CD14-positive monocyte (primary cell): ENCODE data around the gene FBF1. TPM values are rescaled to one million over a fixed set of nuclear protein-coding genes. Genes with fewer than 3 reads are reported as not detected.
A peak's percentile ranks its signal among the peaks of the same experiment; 100 is the strongest.
"Not testable (repeated sequence)": the region's sequence is repeated elsewhere in the genome, so short reads cannot be mapped to it uniquely, and the experiment has no call there.

Source experiments
- DNase-seq, 3 donors: peaks; one replicate each; pipeline ENCODE4 v3.0.0-alpha.2; 2011 to 2022
- H2AFZ ChIP-seq: 2 replicates; pipeline ENCODE4 v1.6.0; 2012; ENCODE audit warnings: mild to moderate bottlenecking, low read depth, low read length, inconsistent platforms; ENCODE audit not compliant: insufficient read depth, poor library complexity, severe bottlenecking
- H3K27ac ChIP-seq, 2 donors: 1 replicate in 1 of 2; 2 replicates in 1 of 2; pipeline ENCODE4 v1.5.1; 2012 to 2013; ENCODE audit warnings: low read length in 2 of 2, control low read depth in 1 of 2, inconsistent platforms in 1 of 2, low read depth in 1 of 2, mild to moderate bottlenecking in 1 of 2
- H3K27me3 ChIP-seq, 2 donors: one replicate each; pipeline versions ENCODE4 v1.6.0 to v1.6.1; 2011 to 2013; ENCODE audit warnings: low read length in 2 of 2; ENCODE audit not compliant: control insufficient read depth in 2 of 2, insufficient read depth in 2 of 2
- H3K36me3 ChIP-seq, 2 donors: replicated peaks in 1 of 2; 1 replicate in 1 of 2; 2 replicates in 1 of 2; pipeline versions ENCODE4 v1.5.1 to v1.6.1; 2012 to 2013; ENCODE audit warnings: low read length in 2 of 2, control low read depth in 1 of 2, inconsistent platforms in 1 of 2, mild to moderate bottlenecking in 1 of 2; ENCODE audit not compliant: insufficient read depth in 2 of 2, control insufficient read depth in 1 of 2
- H3K4me1 ChIP-seq, 2 donors: 1 replicate in 1 of 2; 2 replicates in 1 of 2; pipeline versions ENCODE4 v1.5.1 to v1.6.1; 2012 to 2013; ENCODE audit warnings: low read length in 2 of 2, control low read depth in 1 of 2, inconsistent platforms in 1 of 2, mild to moderate bottlenecking in 1 of 2, moderate library complexity in 1 of 2; ENCODE audit not compliant: insufficient read depth in 2 of 2, control insufficient read depth in 1 of 2
- H3K4me2 ChIP-seq: replicated peaks from 2 replicates; pipeline ENCODE3; 2012; ENCODE audit warnings: low read length, moderate library complexity, mild to moderate bottlenecking; ENCODE audit not compliant: poor library complexity, severe bottlenecking; ENCODE audit errors: extremely low read depth
- H3K4me3 ChIP-seq, 3 experiments: fragments of 200-600 bp in 1 of 3; sonication (generic) in 1 of 3; replicated peaks in 1 of 3; 1 replicate in 2 of 3; 2 replicates in 1 of 3; pipeline ENCODE4 v1.5.1; 2011 to 2013; ENCODE audit warnings: low read length in 3 of 3, mild to moderate bottlenecking in 3 of 3, control low read depth in 2 of 3, low read depth in 2 of 3, inconsistent platforms in 1 of 3, moderate library complexity in 1 of 3
- H3K79me2 ChIP-seq: 2 replicates; pipeline ENCODE4 v1.6.0; 2012; ENCODE audit warnings: mild to moderate bottlenecking, control low read depth, inconsistent platforms, low read length, moderate library complexity; ENCODE audit not compliant: insufficient read depth
- H3K9ac ChIP-seq: 2 replicates; pipeline ENCODE4 v1.6.0; 2017; ENCODE audit warnings: low read length, mild to moderate bottlenecking; ENCODE audit not compliant: insufficient read depth, poor library complexity, severe bottlenecking
- H3K9me3 ChIP-seq, 2 donors: replicated peaks in 1 of 2; 1 replicate in 1 of 2; 2 replicates in 1 of 2; pipeline versions ENCODE4 v1.5.1 to v1.6.1; 2012 to 2013; ENCODE audit warnings: low read length in 2 of 2, control low read depth in 1 of 2; ENCODE audit not compliant: control insufficient read depth in 1 of 2, insufficient read depth in 1 of 2
- H4K20me1 ChIP-seq: 2 replicates; pipeline ENCODE4 v1.6.0; 2012; ENCODE audit warnings: mild to moderate bottlenecking, low read length, control low read depth, moderate library complexity; ENCODE audit not compliant: insufficient read depth
- H3K27ac Mint-ChIP-seq, 7 donors: one replicate each; pipeline ENCODE4 v1.8.0; 2020; ENCODE audit warnings: mild to moderate bottlenecking in 7 of 7, mixed read lengths in 7 of 7, moderate library complexity in 6 of 7, inconsistent platforms in 2 of 7
- H3K27me3 Mint-ChIP-seq, 3 donors: one replicate each; pipeline ENCODE4 v1.8.0; 2021 to 2022; ENCODE audit warnings: low read depth in 3 of 3, mild to moderate bottlenecking in 3 of 3, mixed read lengths in 3 of 3, moderate library complexity in 3 of 3, inconsistent platforms in 1 of 3
- H3K36me3 Mint-ChIP-seq, 2 donors: one replicate each; pipeline ENCODE4 v1.8.0; 2020; ENCODE audit warnings: mixed read lengths in 2 of 2, inconsistent platforms in 1 of 2, mild to moderate bottlenecking in 1 of 2
- H3K4me1 Mint-ChIP-seq: one replicate; pipeline ENCODE4 v1.8.0; 2020; ENCODE audit warnings: mild to moderate bottlenecking, mixed read lengths
- H3K4me3 Mint-ChIP-seq, 2 donors: one replicate each; pipeline ENCODE4 v1.8.0; 2020; ENCODE audit warnings: mild to moderate bottlenecking in 2 of 2, mixed read lengths in 2 of 2, moderate library complexity in 1 of 2
- H3K9me3 Mint-ChIP-seq, 7 donors: one replicate each; pipeline ENCODE4 v1.8.0; 2020 to 2022; ENCODE audit warnings: mixed read lengths in 7 of 7, mild to moderate bottlenecking in 6 of 7, moderate library complexity in 6 of 7, inconsistent platforms in 2 of 7
- WGBS: methylation state at CpG from one replicate; pipeline ENCODE4 v1.1.5; 2013; ENCODE audit warnings: missing lambda C conversion rate; ENCODE audit not compliant: insufficient coverage; 5-methylcytosine and 5-hydroxymethylcytosine counted together
- intact Hi-C, 2 donors: fragments of 100-400 bp; cut with micrococcal nuclease; formaldehyde crosslinking; loops; one replicate each; pipeline versions ENCODE4 v1.15.0 to v1.15.1; 2023
- polyA plus RNA-seq, 3 donors: library from polyadenylated mRNA; depleted of rRNA in 1 of 3; unstranded in 2 of 3; stranded (reverse) in 1 of 3; fragments of 300-500 nt in 2 of 3; fragments of >200 nt in 1 of 3; fragmentation: Illumina TruSeq in 2 of 3; gene quantifications; 1 replicate in 2 of 3; 2 replicates in 1 of 3; pipeline ENCODE4 v1.2.3, GENCODE V29; 2012 to 2021
- TF ChIP-seq, protein P1 (sequence below): fragments of 200-600 bp; IDR thresholded peaks from one replicate; pipeline ENCODE4 v1.8.0; 2022; ENCODE audit warnings: antibody characterized with exemption, mild to moderate bottlenecking

The FBF1 gene
- polyA plus RNA-seq, 3 donors = 0.32 to 4.4 (median 0.62) TPM

DNA sequence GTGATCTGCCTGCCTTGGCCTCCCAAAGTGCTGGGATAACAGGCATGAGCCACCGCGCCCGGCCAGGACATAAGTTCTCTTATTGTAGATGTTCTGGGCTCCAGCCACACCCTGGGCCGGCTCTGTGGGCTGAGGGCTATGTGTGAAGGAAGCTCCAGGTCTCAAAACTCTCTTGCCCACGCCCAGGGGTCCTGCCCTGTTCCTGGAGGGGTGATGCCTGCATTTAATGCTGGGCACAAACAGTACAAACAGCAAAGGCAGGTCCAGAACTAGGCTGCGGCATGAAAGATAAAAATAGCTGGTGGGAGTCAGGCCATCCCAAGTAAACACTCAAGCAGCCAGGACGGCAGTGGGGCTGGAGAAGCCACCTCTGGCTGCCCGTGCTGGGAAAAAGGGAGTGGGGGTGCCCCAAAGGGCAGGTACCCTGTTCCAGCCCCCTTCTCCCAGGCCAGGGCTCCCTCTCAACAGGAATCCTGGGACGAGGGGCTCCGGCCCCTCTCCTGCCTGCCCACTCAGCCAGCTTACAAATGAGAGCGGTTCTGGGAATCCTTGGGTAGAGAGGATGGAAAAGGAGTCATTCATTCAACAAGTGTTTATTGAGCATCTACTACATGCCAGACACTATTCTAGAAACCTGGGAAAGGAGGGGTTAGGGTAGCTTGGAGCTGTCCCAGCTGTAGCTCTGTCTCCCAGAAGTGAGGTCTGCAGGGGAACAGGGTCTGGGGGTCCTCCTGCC is 67.1 kb downstream of the FBF1 start:
- intact Hi-C loops = no loop called here
- Histone ChIP-seq H3K4me1 (peaks cover 24 to 34% of the 10 kb centered on the region in 2 donors), H2AFZ (no peak overlapping the region), H3K27me3 (peaks cover 9 to 27% of the 10 kb centered on the region in 2 donors), H3K36me3 (no peaks in the 10 kb centered on the region), H3K79me2 (no peaks in the 10 kb centered on the region), H3K4me2 (no peak overlapping the region), H3K9ac (no peak overlapping the region), H3K4me3 (no peak overlapping the region), H3K9me3 (no peaks in the 10 kb centered on the region), H3K27ac (no peak overlapping the region), H4K20me1 (no peaks in the 10 kb centered on the region)
- H3K36me3 Mint-ChIP-seq = peaks cover 2 to 6% of the 10 kb centered on the region in 2 donors
- peaks cover 28 to 38% (median 29%) of the 10 kb centered on the region in 3 donors for H3K27me3 Mint-ChIP-seq
- H3K4me1 Mint-ChIP-seq = peaks cover 23% of the 10 kb centered on the region
- TF ChIP-seq, protein P1, sequence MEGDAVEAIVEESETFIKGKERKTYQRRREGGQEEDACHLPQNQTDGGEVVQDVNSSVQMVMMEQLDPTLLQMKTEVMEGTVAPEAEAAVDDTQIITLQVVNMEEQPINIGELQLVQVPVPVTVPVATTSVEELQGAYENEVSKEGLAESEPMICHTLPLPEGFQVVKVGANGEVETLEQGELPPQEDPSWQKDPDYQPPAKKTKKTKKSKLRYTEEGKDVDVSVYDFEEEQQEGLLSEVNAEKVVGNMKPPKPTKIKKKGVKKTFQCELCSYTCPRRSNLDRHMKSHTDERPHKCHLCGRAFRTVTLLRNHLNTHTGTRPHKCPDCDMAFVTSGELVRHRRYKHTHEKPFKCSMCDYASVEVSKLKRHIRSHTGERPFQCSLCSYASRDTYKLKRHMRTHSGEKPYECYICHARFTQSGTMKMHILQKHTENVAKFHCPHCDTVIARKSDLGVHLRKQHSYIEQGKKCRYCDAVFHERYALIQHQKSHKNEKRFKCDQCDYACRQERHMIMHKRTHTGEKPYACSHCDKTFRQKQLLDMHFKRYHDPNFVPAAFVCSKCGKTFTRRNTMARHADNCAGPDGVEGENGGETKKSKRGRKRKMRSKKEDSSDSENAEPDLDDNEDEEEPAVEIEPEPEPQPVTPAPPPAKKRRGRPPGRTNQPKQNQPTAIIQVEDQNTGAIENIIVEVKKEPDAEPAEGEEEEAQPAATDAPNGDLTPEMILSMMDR = no peak
- WGBS = 95% methylated on average over 6 of the region's 11 CpGs
- peak overlapping the region in 1 of 2 donors; percentile 15 for H3K4me3 Mint-ChIP-seq
- H3K9me3 Mint-ChIP-seq = peaks cover 0 to 10% (median 4%) of the 10 kb centered on the region in 7 donors
- DNase-seq = no peak
- H3K27ac Mint-ChIP-seq = no peak overlapping the region

DNA sequence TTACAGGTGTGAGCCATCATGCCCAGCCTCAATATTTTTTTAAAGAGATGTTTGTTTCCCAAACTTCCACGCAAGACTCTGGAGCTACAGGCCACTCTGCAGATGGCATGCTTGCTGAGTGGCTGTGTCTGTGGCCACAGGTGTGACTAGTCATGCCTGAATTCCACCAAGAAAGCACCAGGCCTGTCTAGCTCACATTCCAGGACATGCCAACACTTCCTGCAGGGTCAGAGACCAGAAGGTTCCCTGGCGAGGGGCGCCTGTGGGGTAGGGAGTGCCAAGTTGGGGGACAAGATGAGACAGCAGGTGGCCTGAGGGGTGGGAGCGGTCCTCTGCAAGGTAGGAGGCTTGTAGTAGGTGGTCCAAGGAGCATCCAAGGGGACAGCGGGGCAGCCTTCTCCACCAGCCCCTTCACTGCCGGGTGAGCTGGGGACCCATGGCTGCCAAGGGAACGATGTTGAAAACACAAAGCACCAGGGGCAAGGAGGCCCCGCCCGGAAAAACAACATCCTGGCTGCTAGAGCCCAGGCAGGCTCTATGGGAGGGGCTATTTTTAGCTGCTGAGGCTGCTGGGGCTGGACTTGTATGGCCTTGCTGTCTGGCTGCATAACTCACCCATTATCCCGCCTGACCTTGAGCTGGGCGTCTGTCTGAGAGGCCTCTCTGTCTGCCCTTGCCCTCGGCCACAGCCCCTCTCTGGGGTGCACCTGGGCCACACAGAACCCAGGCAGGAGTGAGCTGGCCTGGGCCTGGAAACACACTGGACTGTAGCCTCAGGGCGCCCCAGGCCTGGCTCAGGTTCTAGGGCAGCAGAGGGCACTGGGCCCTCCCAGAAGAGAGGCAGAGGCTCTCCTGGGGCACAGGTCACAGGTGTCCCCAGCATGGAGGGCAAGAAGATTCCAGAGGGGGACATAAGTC is 68.1 kb downstream of the FBF1 start:
- Histone ChIP-seq H3K27me3 (peaks cover 7 to 24% of the 10 kb centered on the region in 2 donors), H4K20me1 (no peaks in the 10 kb centered on the region), H3K27ac (no peak overlapping the region), H3K9ac (no peak overlapping the region), H3K4me3 (no peak overlapping the region), H3K9me3 (no peaks in the 10 kb centered on the region), H3K4me2 (no peak overlapping the region), H3K79me2 (no peaks in the 10 kb centered on the region), H3K36me3 (no peaks in the 10 kb centered on the region), H2AFZ (no peak overlapping the region), H3K4me1 (peaks cover 21 to 23% of the 10 kb centered on the region in 2 donors)
- peaks cover 2 to 6% of the 10 kb centered on the region in 2 donors for H3K36me3 Mint-ChIP-seq
- H3K4me1 Mint-ChIP-seq = peaks cover 19% of the 10 kb centered on the region
- no peak overlapping the region for H3K27ac Mint-ChIP-seq
- intact Hi-C loops = no loop called here
- WGBS = 67% methylated on average over 8 of the region's 13 CpGs
- no peak for DNase-seq
- TF ChIP-seq, protein P1 = no peak
- H3K27me3 Mint-ChIP-seq = peaks cover 25 to 33% (median 26%) of the 10 kb centered on the region in 3 donors
- H3K4me3 Mint-ChIP-seq = no peak overlapping the region
- peaks cover 0 to 6% (median 3%) of the 10 kb centered on the region in 7 donors for H3K9me3 Mint-ChIP-seq

DNA sequence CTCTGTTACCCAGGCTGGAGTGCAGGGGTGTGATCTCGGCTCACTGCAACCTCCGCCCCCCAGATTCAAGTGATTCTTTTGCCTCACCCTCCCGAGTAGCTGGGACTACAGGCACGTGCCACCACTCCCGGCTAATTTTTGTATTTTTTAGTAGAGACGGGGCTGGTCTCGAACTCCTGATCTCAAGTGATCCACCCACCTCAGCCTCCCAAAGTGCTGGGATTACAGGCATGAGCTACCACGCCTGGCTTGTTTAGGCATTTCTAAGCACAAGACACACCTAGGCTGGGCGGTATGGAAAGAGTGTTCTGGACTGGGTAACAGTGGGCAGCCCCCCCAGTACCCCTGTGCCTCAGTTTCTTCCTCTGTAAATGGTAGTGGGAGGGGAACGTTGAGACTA is 70.6 kb downstream of the FBF1 start:
- H3K9me3 Mint-ChIP-seq, H3K9ac ChIP-seq, H3K36me3 Mint-ChIP-seq, H3K4me3 ChIP-seq, H3K79me2 ChIP-seq, H2AFZ ChIP-seq, H3K4me3 Mint-ChIP-seq, DNase-seq, H3K27ac ChIP-seq, H3K9me3 ChIP-seq, H3K4me2 ChIP-seq, H3K27me3 Mint-ChIP-seq, H3K4me1 ChIP-seq, intact Hi-C loops, H3K27me3 ChIP-seq, H4K20me1 ChIP-seq, H3K36me3 ChIP-seq, H3K4me1 Mint-ChIP-seq: not testable (repeated sequence)
- peak overlapping the region in 1 of 7 donors; percentile 46 for H3K27ac Mint-ChIP-seq
- WGBS = 97% methylated on average over 5 of the region's 10 CpGs
